GM23248 (cell line): ENCODE results near the gene PRKCE.

Experiments used
- EZH2 ChIP-seq: fragments of 200-600 bp; sonication (generic); IDR thresholded peaks from 2 replicates; pipeline ENCODE4 v1.6.1; 2018; ENCODE audit warnings: antibody characterized with exemption, mild to moderate bottlenecking; ENCODE audit not compliant: insufficient read depth, poor library complexity, severe bottlenecking
- EZH2phosphoT487 ChIP-seq: fragments of 200-600 bp; sonication (generic); IDR thresholded peaks from 2 replicates; pipeline ENCODE4 v1.6.1; 2018; ENCODE audit warnings: antibody characterized with exemption, moderate library complexity, mild to moderate bottlenecking, low read depth; ENCODE audit not compliant: insufficient read depth

GRCh38 chr2:46000660-46001059 is 349.2 kb downstream of the PRKCE start:
- TF ChIP-seq EZH2 (no peak), EZH2phosphoT487 (no peak)
